Activated CD8-positive, alpha-beta memory T cell treated with anti-CD3 and anti-CD28 coated beads for 36 hours (primary cell): ENCODE measurements around the gene TMED6. TPM values are rescaled to one million over a fixed set of nuclear protein-coding genes. Genes with fewer than 3 reads are reported as not detected.

Source experiments
- total RNA-seq, 2 experiments: library from RNA; stranded (reverse); gene quantifications; one replicate each; pipeline ENCODE4 v1.2.3, GENCODE V29; 2021

Gene TMED6
- total RNA-seq, 2 experiments from 2014 or later = 0.73 to 1.4 TPM

Other genes with a start within 250 kb of the TMED6 start
- gene HAS3, start 246.1 kb downstream of the TMED6 start, total RNA-seq = under 1 TPM; 0.23 to 0.48 TPM
- 100 to 1,000 TPM; 135 to 141 TPM for gene CHTF8, start 219.2 kb downstream of the TMED6 start, total RNA-seq
- gene UTP4, start 219.1 kb downstream of the TMED6 start, total RNA-seq = 100 to 1,000 TPM; 159 to 160 TPM
- gene SNTB2, start 164.6 kb downstream of the TMED6 start, total RNA-seq = 10 to 100 TPM; 19.7 to 20.1 TPM
- 10 to 100 TPM; 32.6 to 32.7 TPM for gene VPS4A, start 40.4 kb downstream of the TMED6 start, total RNA-seq
- gene PDF, start 21.2 kb downstream of the TMED6 start, total RNA-seq = 10 to 100 TPM; 31.5 to 32.3 TPM
- gene COG8, start 12.2 kb downstream of the TMED6 start, total RNA-seq = 10 to 100 TPM; 38.1 to 38.6 TPM
- 10 to 100 TPM; 67.8 to 69.2 TPM for gene NIP7, start 12.0 kb downstream of the TMED6 start, total RNA-seq
- gene TERF2, start 34.2 kb upstream of the TMED6 start, total RNA-seq = 10 to 100 TPM; 52.1 to 54.7 TPM
- 100 to 1,000 TPM; 168 to 170 TPM for gene CYB5B, start 72.8 kb upstream of the TMED6 start, total RNA-seq
- 10 to 100 TPM; 39.8 to 40.0 TPM for gene NFAT5, start 214.2 kb upstream of the TMED6 start, total RNA-seq